Measurements from ENCODE around the gene GLUL.

Gene GLUL

DNA sequence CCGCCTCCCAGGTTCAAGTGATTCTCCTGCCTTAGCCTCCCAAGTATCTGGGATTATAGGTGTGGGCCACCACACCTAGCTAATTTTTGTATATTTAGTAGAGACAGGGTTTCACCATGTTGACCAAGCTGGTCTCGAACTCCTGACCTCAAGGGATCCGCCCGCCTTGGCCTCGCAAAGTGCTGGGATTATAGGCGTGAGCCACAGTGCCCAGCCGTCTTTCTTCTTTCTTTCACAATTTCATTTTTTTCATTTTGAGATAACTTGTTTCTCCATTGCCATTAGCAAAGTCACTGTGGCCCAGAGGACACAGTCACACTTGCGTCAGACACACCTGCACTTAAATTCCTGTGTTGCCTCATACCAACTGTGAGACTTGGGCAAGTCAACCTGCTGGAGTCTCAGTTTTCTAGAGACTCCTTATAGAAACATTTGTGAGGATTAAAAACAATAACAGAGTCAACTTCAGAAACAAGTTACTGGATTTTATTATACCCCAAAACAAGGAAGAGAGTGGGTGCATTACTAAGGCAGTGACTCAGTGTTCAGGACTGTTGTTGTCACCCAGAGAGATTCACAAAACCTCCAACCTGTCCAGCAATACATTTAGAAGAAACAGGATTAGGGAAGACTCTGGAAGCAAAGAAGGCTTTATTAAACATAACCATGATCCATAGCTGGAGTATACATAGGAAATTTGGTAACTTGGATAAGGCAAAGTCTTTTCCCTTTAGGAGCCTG, 6.2 kb upstream of the GLUL start:
- no peak for DNase-seq

DNA sequence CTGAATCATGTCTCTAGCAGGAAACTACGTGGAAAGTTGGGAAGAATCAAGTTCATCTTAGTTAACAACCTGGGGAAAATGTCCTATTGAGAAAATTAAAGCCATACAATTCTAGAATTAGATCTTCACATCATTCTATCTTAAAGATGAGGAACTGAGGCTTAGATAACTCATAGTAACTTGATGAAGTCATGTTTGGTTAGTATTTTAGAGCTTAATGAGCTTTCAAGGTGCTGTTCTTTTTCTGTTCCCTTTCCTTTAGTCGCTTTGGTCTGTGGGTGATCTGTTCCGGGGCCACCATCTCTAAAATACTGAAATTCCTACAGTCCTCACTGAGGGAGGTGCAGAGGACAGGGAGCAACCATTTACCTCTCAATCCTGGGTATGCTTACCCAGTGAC, 4.3 kb upstream of the GLUL start:
- intact Hi-C loops (cut with DNase I): loop anchor here (2.0 kb wide), 1 partner anchor 309 kb away; no protein-coding TSS in a partner anchor
- DNase-seq: no peak

More for the DNA sequence above, 6.2 kb upstream of the GLUL start:
- intact Hi-C loops (cut with DNase I): loop anchor here (2.0 kb wide), 1 partner anchor 311 kb away; no protein-coding TSS in a partner anchor

DNA sequence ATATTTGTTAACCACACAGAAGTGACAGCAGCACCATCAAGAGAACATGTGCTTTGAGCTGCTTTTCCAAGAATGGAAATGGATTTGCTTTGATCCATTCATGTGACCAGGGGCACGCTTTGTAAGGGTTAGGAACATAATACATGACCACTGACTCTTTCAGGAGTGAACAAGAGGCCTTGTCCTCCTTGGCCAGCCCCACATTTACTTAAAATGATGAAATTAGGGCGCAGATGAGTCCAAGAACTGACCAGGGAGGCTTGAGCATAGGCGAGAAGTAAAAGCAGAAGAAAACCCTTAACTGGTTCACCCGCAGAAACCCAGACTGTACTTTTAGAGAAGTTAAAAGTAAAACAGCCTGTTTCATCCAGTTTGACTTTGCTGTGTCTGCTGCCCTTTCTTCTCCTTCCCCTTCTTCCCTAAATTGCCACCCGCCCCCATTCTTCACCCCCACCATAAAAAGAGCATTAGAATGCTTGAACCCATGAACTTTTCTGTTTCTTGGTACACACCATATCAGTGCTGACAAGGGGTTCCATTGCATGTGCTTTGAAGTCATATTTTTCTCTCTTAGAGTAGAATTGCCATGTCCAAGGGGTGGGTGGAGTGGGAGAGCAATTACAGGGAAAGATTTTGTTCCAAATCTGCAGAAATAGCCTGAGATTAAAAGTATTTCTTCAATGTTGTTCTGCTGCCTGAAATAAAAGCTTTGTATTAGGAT, 2.6 kb upstream of the GLUL start:
- DNase-seq: peak in 3 of 42 donors; percentile 23 to 59 (median 49)
- intact Hi-C loops (cut with DNase I): loop anchor here (5.0 kb wide), 1 partner anchor 92 kb away; no protein-coding TSS in a partner anchor

DNA sequence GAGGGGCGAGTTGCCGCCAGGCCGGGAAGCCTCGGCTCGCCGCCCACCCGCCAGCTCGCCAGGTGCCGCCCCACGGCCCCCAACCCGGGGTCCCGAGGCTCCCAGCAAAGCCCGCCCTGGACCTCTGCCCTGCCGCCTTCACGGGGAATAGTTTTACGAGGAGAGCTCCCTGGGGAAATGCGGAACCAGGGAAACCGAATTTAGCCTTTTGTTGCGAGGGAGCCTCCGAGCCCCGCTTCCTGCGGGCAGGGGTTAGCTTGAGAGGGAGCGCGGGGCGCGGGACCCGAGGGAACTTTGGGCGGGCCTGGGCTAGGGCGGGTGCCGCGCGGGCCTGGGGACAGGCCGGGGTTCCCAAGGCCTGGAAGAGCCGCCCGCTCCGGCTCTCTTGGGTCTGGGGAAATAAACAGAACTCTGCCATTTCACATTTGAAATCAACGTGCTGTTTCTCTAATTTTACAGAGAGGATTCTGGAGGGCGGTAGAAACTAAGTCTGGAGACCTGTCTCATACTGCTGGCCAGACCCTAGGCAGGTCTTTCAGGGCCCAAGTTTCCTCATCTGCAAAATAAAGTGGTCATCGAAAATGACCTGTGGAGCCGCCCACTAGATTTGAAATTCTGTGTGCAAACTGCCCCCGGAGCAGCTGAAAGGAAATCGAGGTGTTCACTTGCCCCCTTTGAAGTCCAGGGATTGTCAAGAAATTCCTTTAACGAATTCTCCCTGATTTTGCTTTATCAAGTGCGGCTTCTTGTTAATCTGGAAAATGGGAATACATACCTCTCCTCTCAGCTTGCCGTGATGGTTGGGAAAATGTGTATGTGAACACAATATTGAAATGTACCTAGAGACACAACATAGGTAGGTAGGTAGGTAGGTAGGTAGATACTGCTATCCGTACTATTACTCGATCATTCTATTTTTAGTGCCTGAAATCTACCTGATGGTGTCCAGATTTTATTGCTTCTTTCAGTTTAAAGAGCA, 749 bp upstream of the GLUL start:
- intact Hi-C loops (cut with DNase I): loop anchor here (2.0 to 5.0 kb wide), 2 partner anchors 90 to 250 kb away; no protein-coding TSS in a partner anchor

DNA sequence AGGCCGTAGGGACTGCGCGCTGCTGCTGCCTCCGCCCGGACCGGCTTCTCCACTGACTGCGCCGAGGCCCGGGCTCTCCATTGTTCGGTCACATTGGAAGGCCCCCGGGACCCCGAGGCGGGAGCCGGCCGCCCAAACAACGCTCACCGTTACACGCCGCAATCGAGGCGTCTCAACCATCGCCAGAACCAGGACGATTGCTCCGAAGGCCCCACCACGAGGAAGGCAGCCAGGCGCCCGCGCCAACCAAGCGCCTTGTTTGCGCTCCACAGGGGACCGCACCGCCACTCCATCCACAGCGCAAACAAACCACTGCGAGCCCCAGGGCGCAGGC, 595 bp downstream of the GLUL start:
- peak in 8 of 42 donors; percentile 35 to 77 (median 62) for DNase-seq
- intact Hi-C loops (cut with DNase I): loop anchor here (2.0 to 5.0 kb wide), 2 partner anchors 89 to 112 kb away; no protein-coding TSS in a partner anchor

More for the DNA sequence above, 749 bp upstream of the GLUL start:
- DNase-seq: peak in 20 of 42 donors; percentile 34 to 79 (median 57)

DNA sequence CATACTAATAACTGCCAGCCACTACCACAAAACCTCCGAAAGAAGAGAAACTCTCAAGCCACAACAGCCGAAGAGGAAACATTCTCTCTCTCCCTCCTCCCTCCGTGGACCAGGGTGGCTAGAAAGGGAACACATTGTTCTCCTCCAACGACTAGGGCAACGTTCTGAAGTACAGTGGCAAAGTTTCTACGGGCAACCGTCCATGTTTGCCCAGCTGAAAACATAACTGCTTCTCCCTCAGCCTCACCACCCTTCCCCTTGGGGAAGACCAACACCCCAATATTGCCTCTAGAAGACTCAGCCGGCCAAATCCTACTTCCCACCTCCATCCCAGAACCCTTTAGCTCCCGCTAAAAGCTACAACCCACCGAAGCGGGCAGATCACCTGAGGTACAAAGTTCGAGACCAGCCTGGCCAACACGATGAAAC, 2.0 kb downstream of the GLUL start:
- intact Hi-C loops (cut with DNase I): loop anchor here (2.0 to 5.0 kb wide), 2 partner anchors 87 to 111 kb away; no protein-coding TSS in a partner anchor
- DNase-seq: peak in 31 of 42 donors; percentile 14 to 76 (median 43)

DNA sequence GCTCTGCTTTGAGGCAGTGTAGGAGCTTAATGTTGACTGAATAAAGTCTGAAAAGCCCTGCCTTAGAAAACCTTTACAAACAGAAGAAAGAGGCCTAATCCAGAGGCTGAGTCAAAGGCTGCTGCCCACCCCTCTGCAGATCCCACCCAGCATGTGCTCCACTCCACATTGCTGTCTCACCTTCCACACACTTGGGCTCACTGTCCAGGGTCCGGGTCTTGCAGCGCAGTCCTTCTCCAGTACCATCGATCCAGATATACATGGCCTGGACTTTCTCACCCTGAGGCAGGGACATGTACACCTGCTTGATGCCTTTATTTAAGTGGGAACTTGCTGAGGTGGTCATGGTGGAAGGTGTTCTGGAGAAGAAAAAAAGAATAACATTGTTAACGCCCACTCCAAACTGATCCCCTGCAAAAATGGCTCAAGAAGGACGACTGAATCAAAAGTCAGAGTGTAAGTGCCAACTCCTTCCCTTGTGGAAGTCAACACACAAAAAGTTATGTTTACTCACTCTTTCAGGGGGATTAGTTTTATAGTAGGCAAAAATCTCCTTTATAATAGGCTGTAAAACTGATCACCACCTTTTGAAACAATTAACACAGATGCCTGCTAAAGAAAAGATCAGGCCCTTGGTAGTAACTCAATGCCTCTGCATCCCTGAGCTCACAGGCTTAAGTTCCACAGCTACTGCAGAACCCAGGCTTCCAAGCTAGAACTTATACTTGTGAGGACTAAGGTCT, 3.0 kb downstream of the GLUL start:
- peak in 1 of 42 donors; percentile 20 for DNase-seq
- intact Hi-C loops (cut with DNase I): no loop called here

DNA sequence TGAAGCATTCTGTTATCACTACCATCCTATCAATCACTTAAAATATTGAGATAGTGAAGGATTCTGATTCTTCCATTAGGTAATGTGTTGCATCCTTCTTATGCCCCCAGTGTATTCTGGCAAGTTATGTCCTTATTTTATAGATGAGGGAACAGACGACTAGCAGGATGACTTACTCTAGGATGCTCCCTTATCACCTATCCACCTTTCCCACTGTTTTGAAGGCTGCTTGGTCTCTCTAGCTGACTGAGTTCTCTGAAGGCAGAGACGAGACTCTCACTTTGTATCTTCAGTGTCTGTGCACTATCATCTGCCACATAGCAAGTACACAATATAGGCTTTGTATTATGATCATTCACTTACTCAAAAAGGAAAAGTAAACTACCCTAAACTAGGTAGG, 4.0 kb downstream of the GLUL start:
- DNase-seq: no peak
- intact Hi-C loops (cut with DNase I): no loop called here

DNA sequence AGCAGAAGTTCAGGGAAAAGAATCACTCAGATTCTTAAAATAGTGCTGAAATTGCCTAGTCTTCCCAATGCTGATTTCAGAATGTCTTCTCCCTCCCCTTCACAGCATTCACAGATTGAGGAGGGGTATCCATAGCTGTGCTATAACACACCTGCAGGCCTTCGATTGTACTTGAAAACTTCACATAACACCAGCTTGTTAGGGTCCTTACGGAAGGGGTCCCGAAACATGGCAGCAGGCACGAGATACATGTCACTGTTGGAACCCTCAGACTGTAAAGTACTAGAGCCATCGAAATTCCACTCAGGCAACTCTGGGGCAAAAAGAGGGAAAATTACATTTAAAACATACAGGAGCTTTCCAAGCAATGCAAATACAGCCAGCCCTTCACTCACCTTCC, 4.6 kb downstream of the GLUL start:
- DNase-seq: no peak
- intact Hi-C loops (cut with DNase I): no loop called here

DNA sequence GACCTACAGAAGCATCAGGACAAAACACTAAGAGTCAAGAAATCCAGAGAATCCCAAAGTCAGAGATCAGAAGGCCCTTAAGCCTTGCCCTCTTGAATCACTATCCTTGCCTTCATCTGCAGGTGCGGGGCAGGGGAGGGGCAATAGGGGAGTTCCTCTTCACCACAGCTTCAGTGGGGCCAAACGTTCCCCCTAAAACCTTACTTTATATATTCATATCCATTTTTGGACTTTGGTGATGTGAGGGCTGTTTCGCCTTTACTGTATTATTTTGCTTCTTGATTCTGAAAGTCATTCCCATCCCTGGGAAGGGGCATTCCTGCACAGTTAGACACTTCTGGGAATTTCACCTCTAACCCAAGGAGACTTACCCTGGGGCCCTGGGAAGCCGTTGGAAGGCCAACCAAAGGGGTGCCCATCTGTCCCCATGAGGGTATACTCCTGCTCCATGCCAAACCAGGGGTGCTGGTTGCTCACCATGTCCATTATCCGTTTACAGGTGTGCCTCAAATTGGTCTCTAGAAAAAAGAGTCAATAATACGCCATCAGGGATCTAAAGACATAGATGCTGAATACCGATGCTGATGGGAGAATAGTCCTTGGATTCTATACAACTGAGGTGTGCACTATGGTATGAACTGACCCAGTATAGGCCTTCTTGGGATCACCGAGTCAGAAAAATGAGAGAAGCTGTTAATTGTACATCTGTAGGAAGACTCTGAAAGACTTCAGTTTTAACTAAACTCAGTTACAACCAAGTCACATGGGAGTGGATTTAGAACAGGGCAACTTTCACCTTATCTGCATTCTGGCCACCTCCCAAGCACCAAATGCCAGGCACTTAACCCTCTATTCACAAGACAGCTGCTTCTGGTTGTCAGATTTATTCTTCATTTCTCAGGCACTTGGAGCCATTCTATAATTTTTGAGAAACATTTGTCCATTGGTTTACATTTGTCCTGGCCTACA, 5.4 kb downstream of the GLUL start:
- intact Hi-C loops (cut with DNase I): no loop called here
- DNase-seq: no peak

DNA sequence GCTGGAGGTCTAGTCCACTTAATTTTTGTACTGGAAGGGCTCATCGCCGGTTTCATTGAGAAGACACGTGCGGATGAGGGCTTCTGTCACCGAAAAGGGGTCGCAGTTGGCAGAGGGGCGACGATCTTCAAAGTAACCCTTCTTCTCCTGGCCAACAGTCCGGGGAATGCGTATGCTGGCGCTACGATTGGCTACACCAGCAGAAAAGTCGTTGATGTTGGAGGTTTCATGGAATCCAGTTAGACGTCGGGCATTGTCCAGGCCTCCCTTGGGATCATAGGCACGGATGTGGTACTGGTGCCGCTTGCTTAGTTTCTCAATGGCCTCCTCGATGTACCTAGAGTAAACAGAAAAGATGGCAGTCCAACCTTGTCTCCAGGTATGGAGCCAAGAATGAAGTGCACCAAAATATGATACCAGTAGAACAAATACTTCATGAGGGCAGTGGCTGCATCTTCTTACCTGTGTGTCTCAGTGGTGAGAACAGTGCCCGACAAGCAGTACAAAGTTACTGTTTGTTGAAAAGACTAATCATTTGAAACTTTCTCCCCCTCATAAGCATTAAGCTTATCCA, 7.1 kb downstream of the GLUL start:
- DNase-seq: no peak
- intact Hi-C loops (cut with DNase I): no loop called here

DNA sequence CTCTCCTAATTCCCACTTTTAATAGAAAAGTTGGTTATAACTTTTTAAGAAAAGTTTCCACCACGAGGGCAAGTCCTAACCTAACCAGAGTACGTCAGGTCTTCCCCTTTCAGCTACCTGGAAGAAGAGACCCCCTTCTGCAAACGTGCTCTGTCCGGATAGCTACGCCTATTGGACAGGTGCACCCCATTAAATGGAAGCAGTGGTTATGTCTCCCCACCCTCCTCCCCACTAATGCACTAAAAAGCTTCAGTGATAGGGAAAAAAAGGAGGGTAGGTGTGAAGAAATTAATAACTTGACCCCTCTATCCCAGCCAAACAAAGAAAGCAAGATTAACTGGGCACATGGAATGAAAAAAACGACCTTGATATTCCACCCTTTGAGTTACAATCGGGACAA, 7.7 kb downstream of the GLUL start:
- DNase-seq: no peak

DNA sequence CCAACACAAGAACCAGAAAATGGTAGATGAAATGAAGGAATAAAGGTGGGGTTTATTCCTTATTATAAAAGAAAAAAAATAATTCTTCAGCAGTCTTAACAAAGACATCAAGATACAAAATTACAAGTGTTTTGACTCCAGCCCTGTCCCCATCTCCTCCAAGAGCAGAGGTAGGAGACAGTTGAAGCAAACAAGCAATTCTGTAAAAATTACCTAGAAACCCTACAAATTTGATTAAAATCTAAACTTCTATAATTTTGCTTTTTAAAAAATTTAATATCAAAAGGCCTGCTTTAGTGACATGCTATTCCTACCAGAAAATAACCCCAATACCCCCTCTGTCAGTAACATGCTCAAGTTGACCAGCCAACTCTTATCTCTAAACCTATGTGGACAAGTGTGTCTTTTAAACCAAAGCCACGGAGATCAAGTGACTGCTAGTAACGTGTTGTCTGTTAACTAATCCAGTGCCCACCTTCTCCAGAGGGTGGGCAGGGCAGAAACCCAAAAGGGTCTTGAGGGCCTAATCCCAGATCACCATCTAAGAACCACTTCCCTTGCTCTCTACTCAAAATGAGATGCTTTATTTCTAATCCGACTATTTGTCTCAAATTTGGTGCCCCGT, 8.4 kb downstream of the GLUL start:
- no peak for DNase-seq
- intact Hi-C loops (cut with DNase I): no loop called here

More for the DNA sequence above, 7.7 kb downstream of the GLUL start:
- intact Hi-C loops (cut with DNase I): no loop called here

DNA sequence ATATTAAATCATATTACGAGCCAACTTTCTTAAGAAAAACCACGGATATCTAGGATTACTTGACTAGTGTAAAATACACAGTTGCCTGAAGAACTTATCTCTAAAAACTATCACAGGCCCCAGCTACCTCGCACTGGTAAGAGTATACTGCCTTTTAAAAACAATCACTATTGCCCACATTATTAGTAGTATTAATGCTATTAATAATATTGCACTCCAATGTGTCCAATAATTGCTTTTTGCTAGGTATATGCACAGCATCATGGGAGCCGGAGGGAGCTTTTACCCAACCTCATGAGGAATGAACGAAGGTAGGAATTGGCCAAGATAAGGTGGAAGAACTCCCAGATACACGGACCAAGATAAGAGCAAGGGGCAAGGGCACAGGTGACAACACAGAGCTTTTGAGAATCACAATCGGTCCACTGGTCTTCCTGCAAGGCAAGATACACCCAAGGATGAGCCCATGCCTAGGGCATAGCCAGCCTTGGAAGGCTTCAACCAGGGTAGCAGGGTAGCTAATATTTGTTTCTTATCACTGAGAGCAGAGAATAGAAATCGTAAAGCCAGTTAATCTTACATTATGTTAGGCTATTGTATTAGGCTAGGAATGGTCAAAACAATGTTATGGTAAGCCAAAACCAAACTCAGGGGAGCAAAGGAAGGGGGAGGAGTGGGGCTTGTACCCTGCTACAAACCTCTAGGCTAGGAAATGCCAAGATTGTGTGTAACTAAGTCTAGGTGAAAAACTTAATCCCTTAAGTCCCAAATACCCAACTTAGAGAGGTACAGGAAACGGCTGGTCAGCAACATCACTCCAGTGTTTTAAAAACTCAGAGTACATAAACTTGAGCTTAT, 9.4 kb downstream of the GLUL start:
- peak in 1 of 42 donors; percentile 37 for DNase-seq
- intact Hi-C loops (cut with DNase I): no loop called here

DNA sequence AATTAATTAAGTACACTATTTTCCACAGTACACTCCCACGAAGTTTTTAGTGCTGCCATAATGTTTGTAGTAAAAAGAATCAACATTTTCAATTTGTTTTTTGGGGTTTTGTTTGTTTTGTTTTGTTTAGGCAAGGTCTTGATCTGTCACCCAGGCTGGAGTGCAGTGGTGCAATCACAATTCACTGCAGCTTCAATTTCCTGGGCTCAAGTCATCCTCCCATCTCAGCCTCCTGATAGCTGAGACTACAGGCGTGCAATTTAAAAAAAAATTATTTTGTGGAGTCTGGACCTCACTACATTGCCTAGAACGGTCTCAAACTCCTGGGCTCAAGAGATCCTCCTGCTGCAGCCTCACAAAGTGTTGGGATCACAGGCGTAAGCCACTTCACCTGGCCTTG, 11.4 kb downstream of the GLUL start:
- intact Hi-C loops (cut with DNase I): no loop called here
- DNase-seq: peak in 1 of 42 donors; percentile 22
